Omental fat pad (tissue), 4 donors: ENCODE data around the gene ELF1. TPM values are rescaled to one million over a fixed set of nuclear protein-coding genes. Genes with fewer than 3 reads are reported as not detected.

Experiments
- ATAC-seq: fragments of 150-250 bp; one replicate; pipeline ENCODE4 v1.9.1; 2016; ENCODE audit warnings: mild to moderate bottlenecking, moderate library complexity; ENCODE audit not compliant: low FRiP score
- DNase-seq: peaks from one replicate; pipeline ENCODE4 v3.0.0-alpha.2; 2019; ENCODE audit warnings: low spot score
- CTCF ChIP-seq, 3 donors: fragments of 450-650 bp; IDR thresholded peaks; one replicate each; pipeline ENCODE4 v1.5.1; 2016 to 2017; ENCODE audit warnings: antibody characterized with exemption in 3 of 3, mild to moderate bottlenecking in 3 of 3, moderate library complexity in 2 of 3
- total RNA-seq, 4 donors: library from RNA; depleted of rRNA; stranded (reverse); fragments of >200 nt; gene quantifications; one replicate each; pipeline ENCODE4 v1.1.0, GENCODE V29; 2016

ELF1 gene
- total RNA-seq, 4 donors from 2014 or later, result 87.4 to 107 (median 89.9) TPM

GRCh38 chr13:40987606-40988280 lies 31.4 kb downstream of the ELF1 start:
- ATAC-seq, result no peak
- TF ChIP-seq CTCF (IDR thresholded peaks at IDR 0.05), result no peak
- DNase-seq, result no peak

- no peak for DNase-seq
- no peak for TF ChIP-seq CTCF (IDR thresholded peaks at IDR 0.05)
- ATAC-seq, result no peak
Observed at GRCh38 chr13:40986101-40986856, 32.8 kb downstream of the ELF1 start.

GRCh38 chr13:40985381-40986100 lies 33.6 kb downstream of the ELF1 start:
- DNase-seq (no peak), ATAC-seq (no peak)
- TF ChIP-seq CTCF (IDR thresholded peaks at IDR 0.05), result no peak

GRCh38 chr13:40984668-40985366 lies 34.3 kb downstream of the ELF1 start:
- TF ChIP-seq CTCF (IDR thresholded peaks at IDR 0.05), result no peak
- DNase-seq (no peak), ATAC-seq (no peak)

GRCh38 chr13:40983725-40984667 lies 35.1 kb downstream of the ELF1 start:
- no peak for TF ChIP-seq CTCF (IDR thresholded peaks at IDR 0.05)
- no peak for ATAC-seq
- no peak for DNase-seq

- TF ChIP-seq CTCF (IDR thresholded peaks at IDR 0.05), result no peak
- no peak for DNase-seq
- peak; percentile 70 for ATAC-seq
Observed at GRCh38 chr13:40983259-40983658, 35.9 kb downstream of the ELF1 start.
